Subcutaneous abdominal adipose tissue (tissue), 5 donors: ENCODE data around the gene SLITRK3.
"Not testable (repeated sequence)": the region's sequence is repeated elsewhere in the genome, so short reads cannot be mapped to it uniquely, and the experiment has no call there.

ENCODE experiments used
- H3K27ac ChIP-seq: one replicate; pipeline ENCODE4 v1.7.0; 2013; ENCODE audit warnings: low read depth, mild to moderate bottlenecking, inconsistent platforms, low read length, moderate library complexity
- H3K27me3 ChIP-seq, 5 donors: one replicate each; pipeline ENCODE4 v1.7.0; 2013; ENCODE audit warnings: low read length in 5 of 5, inconsistent platforms in 1 of 5; ENCODE audit not compliant: control insufficient read depth in 5 of 5, insufficient read depth in 4 of 5
- H3K36me3 ChIP-seq, 5 donors: one replicate each; pipeline ENCODE4 v1.7.0; 2013; ENCODE audit warnings: low read length in 5 of 5; ENCODE audit not compliant: control insufficient read depth in 5 of 5, insufficient read depth in 5 of 5
- H3K4me1 ChIP-seq, 5 donors: one replicate each; pipeline ENCODE4 v1.7.0; 2013; ENCODE audit warnings: low read length in 5 of 5, mild to moderate bottlenecking in 3 of 5, moderate library complexity in 1 of 5; ENCODE audit not compliant: control insufficient read depth in 5 of 5, insufficient read depth in 5 of 5
- H3K4me3 ChIP-seq, 5 donors: one replicate each; pipeline ENCODE4 v1.7.0; 2013; ENCODE audit warnings: low read length in 5 of 5, low read depth in 1 of 5
- H3K9ac ChIP-seq, 5 donors: one replicate each; pipeline ENCODE4 v1.7.0; 2013; ENCODE audit warnings: low read length in 5 of 5, mild to moderate bottlenecking in 4 of 5, moderate library complexity in 3 of 5
- H3K9me3 ChIP-seq, 5 donors: one replicate each; pipeline ENCODE4 v1.7.0; 2013; ENCODE audit warnings: low read length in 5 of 5; ENCODE audit not compliant: control insufficient read depth in 5 of 5
- donor health status: healthy.
- donor health status: healthy.
- donor health status: healthy.
- donor health status: healthy.
- donor health status: healthy.

Gene SLITRK3

DNA sequence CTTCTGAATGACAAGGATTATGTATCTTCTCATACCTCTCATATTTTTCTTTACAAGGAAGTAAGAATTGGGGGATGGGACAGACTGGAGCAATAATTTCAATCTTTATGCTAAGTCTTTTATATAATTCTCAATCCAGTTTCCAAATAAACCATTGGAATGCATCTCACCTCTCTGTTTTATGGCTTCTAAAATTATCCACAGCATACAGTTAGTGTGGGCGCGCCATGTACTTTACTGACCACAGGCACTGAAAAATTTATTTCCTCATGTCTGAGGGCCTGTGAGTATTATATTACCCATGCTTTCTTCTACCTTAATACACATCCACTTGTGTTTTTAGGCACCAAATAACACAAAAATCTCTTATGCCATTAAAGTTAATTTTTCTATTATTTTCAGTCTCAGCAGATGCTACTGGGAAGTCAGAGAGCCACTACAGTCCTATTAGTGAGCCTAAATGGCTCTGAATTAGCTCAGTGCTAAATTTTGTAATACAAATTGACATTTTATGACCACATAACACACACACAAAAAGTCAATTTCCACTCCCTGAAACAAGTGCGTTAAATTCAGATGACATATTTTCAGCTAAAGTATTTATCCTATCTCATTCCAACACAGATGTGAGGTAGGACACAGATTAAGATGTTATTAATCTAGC is 39.3 kb downstream of the SLITRK3 start:
- Histone ChIP-seq H3K9ac (no peak overlapping the region), H3K4me3 (no peak overlapping the region), H3K9me3 (no peaks in the 10 kb centered on the region), H3K27ac (no peak overlapping the region), H3K27me3 (no peaks in the 10 kb centered on the region), H3K4me1 (no peaks in the 10 kb centered on the region), H3K36me3 (no peaks in the 10 kb centered on the region)

DNA sequence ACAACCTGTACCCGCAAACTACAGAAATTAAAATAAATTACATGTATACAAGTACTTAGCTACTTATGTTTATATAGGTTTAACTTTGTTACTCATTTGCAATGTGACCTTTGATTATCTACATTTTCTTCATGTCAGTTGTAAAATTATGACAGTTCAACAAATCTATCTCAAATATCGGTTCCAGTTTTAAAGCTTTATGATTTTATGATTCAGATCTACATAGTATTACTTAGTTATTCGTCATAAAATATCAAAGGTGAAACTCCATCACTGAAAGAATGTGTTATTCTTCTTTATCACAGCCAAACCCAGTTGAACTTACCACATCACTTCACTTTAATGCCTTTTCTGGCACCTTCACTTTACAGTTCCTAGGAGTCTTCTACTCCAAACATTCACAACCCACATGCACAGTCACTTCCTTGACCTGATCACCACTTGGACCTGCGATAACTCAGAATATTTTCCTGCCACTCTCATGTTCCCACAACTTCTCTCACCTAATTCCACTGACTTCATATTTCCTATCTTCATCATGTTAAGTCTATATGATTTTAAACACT is 47.2 kb downstream of the SLITRK3 start:
- H3K27me3 ChIP-seq = no peaks in the 10 kb centered on the region
- no peak overlapping the region for H3K4me3 ChIP-seq
- no peak overlapping the region for H3K27ac ChIP-seq
- no peaks in the 10 kb centered on the region for H3K36me3 ChIP-seq
- no peaks in the 10 kb centered on the region for H3K4me1 ChIP-seq
- H3K9ac ChIP-seq = no peak overlapping the region
- no peaks in the 10 kb centered on the region for H3K9me3 ChIP-seq

GRCh38 chr3:165144271-165144670 is 51.9 kb downstream of the SLITRK3 start:
- H3K27me3 ChIP-seq = no peaks in the 10 kb centered on the region
- no peaks in the 10 kb centered on the region for H3K36me3 ChIP-seq
- H3K9me3 ChIP-seq = no peaks in the 10 kb centered on the region
- no peak overlapping the region for H3K27ac ChIP-seq
- no peak overlapping the region for H3K4me3 ChIP-seq
- H3K4me1 ChIP-seq = no peaks in the 10 kb centered on the region
- no peak overlapping the region for H3K9ac ChIP-seq

DNA sequence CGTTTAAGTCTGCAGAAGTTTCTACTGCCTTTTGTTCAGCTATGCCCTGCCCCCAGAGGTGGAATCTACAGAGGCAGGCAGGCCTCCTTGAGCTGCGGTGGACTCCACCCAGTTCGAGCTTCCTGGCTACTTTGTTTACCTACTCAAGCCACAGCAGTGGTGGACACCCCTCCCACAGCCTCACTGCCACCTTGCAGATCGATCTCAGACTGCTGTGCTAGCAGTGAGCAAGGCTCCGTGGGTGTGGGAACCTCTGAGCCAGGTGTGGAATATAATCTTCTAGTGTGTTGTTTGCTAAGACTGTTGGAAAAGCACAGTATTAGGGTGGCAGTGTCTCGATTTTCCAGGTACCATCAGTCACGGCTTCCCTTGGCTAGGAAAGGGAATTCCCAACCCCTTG is 56.3 kb downstream of the SLITRK3 start:
- H3K27ac ChIP-seq, H3K27me3 ChIP-seq, H3K4me3 ChIP-seq, H3K4me1 ChIP-seq, H3K9me3 ChIP-seq, H3K36me3 ChIP-seq, H3K9ac ChIP-seq: not testable (repeated sequence)
